ENCODE data around the gene MAEA. TPM values are rescaled to one million over a fixed set of nuclear protein-coding genes. Genes with fewer than 3 reads are reported as not detected.

The MAEA gene
- total and polyA plus RNA-seq, 2 experiments from 2014 or later: 66.6 to 73.2 TPM

DNA sequence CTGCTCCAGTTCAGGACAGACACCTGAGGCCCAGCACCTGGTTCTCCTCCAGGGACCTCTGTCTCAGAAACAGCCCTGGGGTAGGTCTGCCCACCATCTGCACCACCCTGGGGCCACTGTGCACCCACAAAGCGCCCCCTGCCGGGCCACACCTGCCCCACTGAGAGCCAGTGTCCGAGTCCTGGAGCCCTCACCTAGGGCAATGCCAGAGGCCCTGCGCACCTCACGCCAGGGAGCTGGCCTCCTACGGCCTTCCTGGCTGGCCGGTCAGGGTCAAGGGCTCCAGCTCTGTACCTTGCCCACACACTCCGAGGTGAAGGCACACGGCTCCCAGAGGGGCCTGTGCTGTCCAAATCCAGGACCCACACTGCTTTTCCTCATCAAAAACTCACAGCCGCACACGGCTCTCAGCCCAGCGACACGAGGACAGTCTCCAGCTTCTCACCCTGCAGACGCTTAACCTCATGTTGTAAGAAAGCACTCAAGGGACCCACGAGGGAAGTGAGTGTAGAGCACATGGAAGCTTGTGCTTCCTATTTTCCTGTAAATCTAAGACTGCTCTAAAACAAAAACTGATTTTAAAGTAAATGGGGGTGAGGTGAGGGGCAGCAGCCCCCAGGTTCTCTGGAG lies 46.1 kb upstream of the MAEA start:
- TF ChIP-seq, protein P1, sequence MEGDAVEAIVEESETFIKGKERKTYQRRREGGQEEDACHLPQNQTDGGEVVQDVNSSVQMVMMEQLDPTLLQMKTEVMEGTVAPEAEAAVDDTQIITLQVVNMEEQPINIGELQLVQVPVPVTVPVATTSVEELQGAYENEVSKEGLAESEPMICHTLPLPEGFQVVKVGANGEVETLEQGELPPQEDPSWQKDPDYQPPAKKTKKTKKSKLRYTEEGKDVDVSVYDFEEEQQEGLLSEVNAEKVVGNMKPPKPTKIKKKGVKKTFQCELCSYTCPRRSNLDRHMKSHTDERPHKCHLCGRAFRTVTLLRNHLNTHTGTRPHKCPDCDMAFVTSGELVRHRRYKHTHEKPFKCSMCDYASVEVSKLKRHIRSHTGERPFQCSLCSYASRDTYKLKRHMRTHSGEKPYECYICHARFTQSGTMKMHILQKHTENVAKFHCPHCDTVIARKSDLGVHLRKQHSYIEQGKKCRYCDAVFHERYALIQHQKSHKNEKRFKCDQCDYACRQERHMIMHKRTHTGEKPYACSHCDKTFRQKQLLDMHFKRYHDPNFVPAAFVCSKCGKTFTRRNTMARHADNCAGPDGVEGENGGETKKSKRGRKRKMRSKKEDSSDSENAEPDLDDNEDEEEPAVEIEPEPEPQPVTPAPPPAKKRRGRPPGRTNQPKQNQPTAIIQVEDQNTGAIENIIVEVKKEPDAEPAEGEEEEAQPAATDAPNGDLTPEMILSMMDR (IDR thresholded peaks at IDR 0.05; ENCODE audit: poor library complexity): no peak
- no peak for TF ChIP-seq EZH2 (IDR thresholded peaks at IDR 0.05; ENCODE audit: borderline replicate concordance)
- no peak for TF ChIP-seq EZH2phosphoT487 (IDR thresholded peaks at IDR 0.05; ENCODE audit: low read depth, severe bottlenecking, unreplicated experiment)
- Histone ChIP-seq H3K9me2 (replicated peaks; ENCODE audit: insufficient read depth) (no peaks in the 10 kb centered on the region), H3K9me3 (ENCODE audit: low read depth) (no peaks in the 10 kb centered on the region), H3K27ac (no peak overlapping the region), H3K79me2 (peaks cover 92% of the 10 kb centered on the region), H3K4me1 (ENCODE audit: insufficient read depth) (peaks cover 27% of the 10 kb centered on the region), H4K20me1 (ENCODE audit: insufficient read depth, poor library complexity, severe bottlenecking) (peaks cover 90% of the 10 kb centered on the region), H3K27me3 (no peaks in the 10 kb centered on the region), H3K4me2 (no peak overlapping the region), H2AFZ (no peak overlapping the region), H3K36me3 (replicated peaks; ENCODE audit: insufficient read depth, low read depth) (no peaks in the 10 kb centered on the region), H3K4me3 (no peak overlapping the region)
- 94% methylated on average over 15 of the region's 15 CpGs for WGBS (ENCODE audit: low lambda C conversion rate, missing lambda C conversion rate)
- DNase-seq (ENCODE audit: low spot score): peak; percentile 3

DNA sequence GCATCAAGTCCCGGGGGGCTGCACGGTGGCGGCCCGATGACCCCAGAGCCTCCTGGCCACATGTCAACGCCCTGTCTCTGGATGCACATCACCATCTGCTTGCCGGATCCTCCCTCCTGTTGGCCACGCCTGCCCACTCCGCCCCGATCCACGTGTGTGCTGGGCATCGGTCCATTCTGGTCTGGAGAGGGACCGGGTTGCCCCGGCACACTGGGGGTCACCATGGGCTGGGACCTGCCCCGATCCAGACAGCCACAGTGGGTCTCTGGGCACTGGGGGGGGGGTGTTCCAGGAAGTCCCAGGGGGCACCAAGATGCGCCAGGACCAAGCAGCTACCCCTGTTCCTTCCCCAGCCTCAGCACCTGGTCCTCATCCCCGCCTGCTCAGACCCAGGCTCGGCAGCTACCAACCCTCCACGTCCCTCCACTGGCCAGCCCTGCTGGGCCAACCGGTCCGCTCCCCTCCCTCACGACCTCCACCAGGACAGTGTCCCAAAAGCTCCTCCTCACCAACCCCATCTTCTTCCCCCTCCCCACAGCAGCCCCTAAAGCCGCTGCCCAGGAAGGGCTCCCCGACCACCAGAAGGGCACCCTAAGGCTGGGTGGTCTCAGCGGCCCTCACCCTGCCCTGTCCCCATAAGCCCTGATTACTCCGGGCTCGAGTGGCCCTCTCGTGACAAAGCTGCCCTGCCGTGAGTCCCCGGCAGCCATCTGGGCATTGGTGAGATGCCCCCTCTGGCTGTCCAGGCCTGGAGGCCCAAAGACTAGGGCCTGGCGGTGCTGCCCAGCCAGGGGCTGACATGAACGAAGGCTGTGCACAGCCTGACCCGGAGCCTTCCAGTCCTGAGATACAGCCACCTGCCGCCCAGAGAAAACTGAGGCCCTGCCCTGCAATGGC lies 45.4 kb upstream of the MAEA start:
- Histone ChIP-seq H3K4me2 (no peak overlapping the region), H3K27ac (no peak overlapping the region), H3K4me3 (no peak overlapping the region), H2AFZ (no peak overlapping the region), H3K9me3 (ENCODE audit: low read depth) (no peaks in the 10 kb centered on the region), H3K9me2 (replicated peaks; ENCODE audit: insufficient read depth) (no peaks in the 10 kb centered on the region), H3K27me3 (no peaks in the 10 kb centered on the region), H4K20me1 (ENCODE audit: insufficient read depth, poor library complexity, severe bottlenecking) (peaks cover 82% of the 10 kb centered on the region), H3K36me3 (replicated peaks; ENCODE audit: insufficient read depth, low read depth) (no peaks in the 10 kb centered on the region), H3K79me2 (peaks cover 84% of the 10 kb centered on the region), H3K4me1 (ENCODE audit: insufficient read depth) (peaks cover 27% of the 10 kb centered on the region)
- TF ChIP-seq, protein P1 (IDR thresholded peaks at IDR 0.05; ENCODE audit: poor library complexity): no peak
- TF ChIP-seq EZH2 (IDR thresholded peaks at IDR 0.05; ENCODE audit: borderline replicate concordance) (no peak), EZH2phosphoT487 (IDR thresholded peaks at IDR 0.05; ENCODE audit: low read depth, severe bottlenecking, unreplicated experiment) (no peak)
- DNase-seq (ENCODE audit: low spot score): peak; percentile 4
- WGBS (ENCODE audit: low lambda C conversion rate, missing lambda C conversion rate): 93% methylated on average over 30 of the region's 33 CpGs

DNA sequence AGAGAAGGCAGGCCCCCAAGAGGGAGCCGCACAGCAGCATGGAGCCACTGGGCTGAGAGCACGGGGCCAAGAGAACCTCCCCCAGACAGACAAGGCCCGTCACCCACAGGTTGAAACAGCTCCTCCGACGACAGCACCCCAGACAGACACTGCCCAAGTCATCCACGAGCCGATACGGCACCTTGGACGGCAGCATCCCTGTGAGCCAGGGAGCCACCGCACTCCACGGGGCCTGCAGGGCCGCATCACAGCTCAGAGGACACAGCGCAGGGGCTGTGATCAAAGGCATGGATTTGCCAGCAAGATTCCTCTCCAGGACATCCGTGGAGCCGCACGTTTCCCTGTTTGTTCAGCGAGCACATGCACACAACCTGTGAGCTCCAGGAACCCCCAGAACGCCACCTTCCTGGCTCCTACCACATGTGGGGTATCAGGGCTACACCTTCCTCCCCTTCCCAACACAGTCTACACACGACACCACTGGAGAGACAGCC lies 44.7 kb upstream of the MAEA start:
- 94% methylated on average over 18 of the region's 19 CpGs for WGBS (ENCODE audit: low lambda C conversion rate, missing lambda C conversion rate)
- Histone ChIP-seq H2AFZ (no peak overlapping the region), H3K36me3 (replicated peaks; ENCODE audit: insufficient read depth, low read depth) (no peaks in the 10 kb centered on the region), H3K27ac (no peak overlapping the region), H3K9me3 (ENCODE audit: low read depth) (no peaks in the 10 kb centered on the region), H3K27me3 (no peaks in the 10 kb centered on the region), H3K4me3 (no peak overlapping the region), H4K20me1 (ENCODE audit: insufficient read depth, poor library complexity, severe bottlenecking) (peaks cover 76% of the 10 kb centered on the region), H3K4me2 (no peak overlapping the region), H3K9me2 (replicated peaks; ENCODE audit: insufficient read depth) (no peaks in the 10 kb centered on the region), H3K4me1 (ENCODE audit: insufficient read depth) (peaks cover 31% of the 10 kb centered on the region), H3K79me2 (peaks cover 81% of the 10 kb centered on the region)
- DNase-seq (ENCODE audit: low spot score): no peak
- TF ChIP-seq, protein P1 (IDR thresholded peaks at IDR 0.05; ENCODE audit: poor library complexity): no peak
